Fibroblast of pulmonary artery (primary cell): Measurements from ENCODE around the gene S100P.
"Not testable (repeated sequence)": the region's sequence is repeated elsewhere in the genome, so short reads cannot be mapped to it uniquely, and the experiment has no call there.

Experiments
- DNase-seq: peaks from one replicate; pipeline ENCODE4 v3.0.0-alpha.2; 2010; ENCODE audit warnings: low read depth
- H3K4me3 ChIP-seq: replicated peaks from 2 replicates; pipeline ENCODE4 v1.5.1; 2011; ENCODE audit warnings: low read depth, mild to moderate bottlenecking, control low read depth, low read length, moderate library complexity
- CTCF ChIP-seq: IDR thresholded peaks from 2 replicates; pipeline ENCODE4 v1.5.1; 2011; ENCODE audit warnings: mild to moderate bottlenecking, control low read depth, low read length, inconsistent platforms; ENCODE audit errors: missing control alignments

S100P gene

DNA sequence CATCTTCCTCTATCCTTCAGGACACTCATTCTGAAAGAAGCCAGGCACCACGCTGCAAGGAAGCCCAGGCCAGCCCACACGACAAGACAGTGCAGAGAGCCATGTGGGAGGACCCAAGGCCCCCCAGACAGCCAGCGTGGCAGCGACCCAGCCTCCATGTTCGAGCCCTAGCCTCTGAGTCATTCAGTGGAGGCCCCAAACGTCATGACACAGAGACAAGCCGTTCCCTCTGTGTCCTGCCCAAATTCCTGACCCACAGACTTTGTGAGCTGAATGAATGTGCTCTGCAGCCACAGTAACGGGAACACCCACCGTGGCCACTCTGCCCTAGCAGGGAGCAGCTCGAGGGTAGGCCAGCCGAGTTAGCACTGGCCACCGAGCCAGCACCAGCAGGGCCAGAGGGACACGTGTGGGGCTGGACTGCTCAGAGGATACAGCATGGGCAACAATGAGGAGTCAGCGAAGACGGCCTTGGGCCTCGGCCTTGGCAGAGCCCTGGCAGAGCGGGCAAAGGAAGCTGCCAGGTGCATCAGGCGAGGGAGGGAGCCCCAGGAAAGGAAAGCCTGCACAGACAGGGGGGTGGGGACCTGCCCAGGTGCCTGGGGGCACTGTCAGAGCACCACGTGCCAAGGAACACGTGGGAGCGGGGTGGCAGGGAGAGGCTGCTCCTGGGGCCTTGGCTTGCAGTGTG, 30.9 kb downstream of the S100P start:
- no peak overlapping the region for H3K4me3 ChIP-seq
- TF ChIP-seq CTCF: no peak
- DNase-seq: no peak

DNA sequence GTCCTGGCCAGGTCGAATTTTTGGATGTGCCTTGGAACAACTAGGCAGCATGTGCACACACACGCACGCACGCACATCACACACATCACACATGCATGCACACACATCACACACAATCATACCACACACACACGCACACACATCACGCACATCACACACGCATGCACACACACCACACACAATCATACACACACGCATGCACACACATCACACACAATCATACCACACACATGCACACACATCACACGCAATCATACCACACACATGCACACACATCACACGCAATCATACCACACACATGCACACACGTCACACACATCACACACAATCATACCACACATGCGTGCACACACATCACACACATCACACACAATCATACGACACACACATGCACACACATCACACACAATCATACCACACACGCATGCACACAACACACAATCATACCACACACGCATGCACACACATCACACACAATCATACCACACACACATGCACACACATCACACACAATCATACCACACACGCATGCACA, 31.8 kb downstream of the S100P start:
- DNase-seq, H3K4me3 ChIP-seq: not testable (repeated sequence)

GRCh38 chr4:6727081-6727942, 33.6 kb downstream of the S100P start:
- DNase-seq: peak; percentile 60
- H3K4me3 ChIP-seq: no peak overlapping the region
- no peak for TF ChIP-seq CTCF

DNA sequence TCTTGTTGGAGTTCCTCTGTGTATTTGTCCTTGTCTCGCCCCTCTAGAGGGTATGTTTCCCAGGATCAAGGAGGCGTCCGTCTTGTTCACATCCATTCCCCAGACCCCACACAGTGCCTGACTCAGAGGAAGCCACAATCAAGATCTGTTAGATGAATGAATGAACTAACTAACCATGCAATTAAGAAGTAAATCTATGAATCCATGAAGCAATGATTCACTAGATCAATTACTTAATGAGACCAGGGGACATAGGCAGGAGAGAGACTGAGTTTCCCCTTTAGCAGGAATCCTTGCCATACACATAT, 34.2 kb downstream of the S100P start:
- DNase-seq: no peak
- H3K4me3 ChIP-seq: no peak overlapping the region
- TF ChIP-seq CTCF: no peak

GRCh38 chr4:6728320-6729029, 34.8 kb downstream of the S100P start:
- no peak for TF ChIP-seq CTCF
- no peak for DNase-seq
- no peak overlapping the region for H3K4me3 ChIP-seq

DNA sequence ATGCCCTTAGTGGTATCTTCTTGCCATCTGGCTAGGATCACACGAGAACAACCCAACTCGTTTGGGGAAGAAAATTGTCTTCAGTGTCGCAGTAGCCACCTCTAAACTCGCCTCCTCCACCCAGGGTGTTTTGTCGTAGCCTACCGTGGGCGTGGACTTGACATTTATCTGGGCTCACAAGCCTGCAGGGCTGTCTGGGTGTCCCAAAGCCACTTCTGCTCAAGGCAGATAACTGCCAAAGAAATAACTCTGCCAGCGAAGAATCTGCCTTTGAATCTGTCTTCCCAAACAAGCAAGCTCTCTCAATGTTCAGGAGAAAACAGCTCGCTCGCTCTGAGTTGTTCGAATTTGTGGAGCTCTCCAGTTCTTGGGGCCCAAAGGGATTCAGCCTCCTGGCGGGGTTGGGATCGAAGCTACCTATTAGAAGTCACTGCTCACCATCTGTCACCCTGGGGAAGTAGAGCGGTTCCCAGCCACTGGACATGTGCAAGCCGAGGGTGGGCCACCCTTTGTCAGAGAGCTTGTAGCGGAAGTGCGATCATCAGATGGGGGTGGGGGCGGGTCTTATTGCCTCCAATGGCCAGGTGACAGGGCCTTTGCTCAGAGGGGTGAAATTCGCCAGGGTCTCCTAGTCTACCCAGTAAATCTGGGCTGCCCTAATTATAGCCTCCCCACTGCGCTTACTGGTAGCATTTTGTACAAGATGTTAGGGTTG, 37.1 kb downstream of the S100P start:
- no peak for DNase-seq
- no peak for TF ChIP-seq CTCF
- H3K4me3 ChIP-seq: no peak overlapping the region

- no peak overlapping the region for H3K4me3 ChIP-seq
- no peak for DNase-seq
- no peak for TF ChIP-seq CTCF
Measured at GRCh38 chr4:6731318-6731675, 37.6 kb downstream of the S100P start.
